ENCODE measurements around the gene SYPL1.

DNA sequence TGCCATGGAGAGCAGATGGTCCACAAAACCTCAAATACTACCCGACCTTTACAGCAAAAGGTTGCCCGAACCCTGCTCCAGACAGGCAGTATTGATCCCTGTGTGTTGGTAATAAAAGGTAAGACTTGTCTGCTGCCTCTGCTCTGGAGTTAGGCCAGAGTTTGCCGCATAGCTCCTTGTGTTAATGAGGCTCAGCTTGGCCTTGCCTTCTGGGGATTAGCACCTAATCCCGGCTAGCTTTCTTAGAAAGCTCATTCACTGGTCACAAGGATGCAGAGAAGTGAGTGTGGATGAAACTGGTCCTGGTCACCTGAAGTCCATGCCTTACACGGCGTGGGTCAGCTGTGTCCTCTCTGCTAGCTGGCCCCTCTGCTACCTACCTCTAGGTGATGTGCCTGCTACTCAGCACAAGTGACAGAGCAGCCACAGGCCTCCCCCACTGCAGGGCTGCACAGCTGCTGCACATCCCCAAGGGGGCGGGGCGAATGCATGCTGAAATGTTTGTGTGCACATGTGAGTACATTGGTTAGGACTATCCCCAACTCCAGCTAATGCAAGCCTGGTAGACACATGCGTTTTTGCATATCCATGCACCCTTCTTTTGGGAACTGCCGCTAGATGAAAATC lies 31.7 kb upstream of the SYPL1 start:
- TF ChIP-seq, protein P1, sequence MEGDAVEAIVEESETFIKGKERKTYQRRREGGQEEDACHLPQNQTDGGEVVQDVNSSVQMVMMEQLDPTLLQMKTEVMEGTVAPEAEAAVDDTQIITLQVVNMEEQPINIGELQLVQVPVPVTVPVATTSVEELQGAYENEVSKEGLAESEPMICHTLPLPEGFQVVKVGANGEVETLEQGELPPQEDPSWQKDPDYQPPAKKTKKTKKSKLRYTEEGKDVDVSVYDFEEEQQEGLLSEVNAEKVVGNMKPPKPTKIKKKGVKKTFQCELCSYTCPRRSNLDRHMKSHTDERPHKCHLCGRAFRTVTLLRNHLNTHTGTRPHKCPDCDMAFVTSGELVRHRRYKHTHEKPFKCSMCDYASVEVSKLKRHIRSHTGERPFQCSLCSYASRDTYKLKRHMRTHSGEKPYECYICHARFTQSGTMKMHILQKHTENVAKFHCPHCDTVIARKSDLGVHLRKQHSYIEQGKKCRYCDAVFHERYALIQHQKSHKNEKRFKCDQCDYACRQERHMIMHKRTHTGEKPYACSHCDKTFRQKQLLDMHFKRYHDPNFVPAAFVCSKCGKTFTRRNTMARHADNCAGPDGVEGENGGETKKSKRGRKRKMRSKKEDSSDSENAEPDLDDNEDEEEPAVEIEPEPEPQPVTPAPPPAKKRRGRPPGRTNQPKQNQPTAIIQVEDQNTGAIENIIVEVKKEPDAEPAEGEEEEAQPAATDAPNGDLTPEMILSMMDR (IDR thresholded peaks at IDR 0.05) = no peak
- no peak for TF ChIP-seq POLR2A (IDR thresholded peaks at IDR 0.05)
- no peak for TF ChIP-seq POLR2AphosphoS5 (IDR thresholded peaks at IDR 0.05)
